CD8-positive, alpha-beta memory T cell (primary cell): Measurements from ENCODE around the gene ANO6. TPM values are rescaled to one million over a fixed set of nuclear protein-coding genes. Genes with fewer than 3 reads are reported as not detected.

Experiments
- CTCF ChIA-PET: fragments of 350-600 bp; sonication (Branson Sonifier 250); formaldehyde crosslinking; loops from one replicate; lab custom pipeline; 2021; ENCODE audit warnings: antibody characterized with exemption; lab: Charles Lee
- POLR2A ChIA-PET: fragments of 350-600 bp; sonication (Branson Sonifier 250); formaldehyde crosslinking; loops from one replicate; lab custom pipeline; 2021; ENCODE audit warnings: antibody characterized with exemption; lab: Charles Lee
- DNase-seq, 5 donors: peaks; one replicate each; pipeline versions ENCODE4 v3.0.0 to v3.0.0-alpha.2; 2020 to 2022; ENCODE audit warnings: mixed read lengths in 1 of 5
- H3K27ac ChIP-seq: one replicate; pipeline ENCODE4 v1.7.0; 2013; ENCODE audit warnings: low read depth, mild to moderate bottlenecking, low read length, moderate library complexity
- H3K27me3 ChIP-seq: 2 replicates; pipeline ENCODE4 v1.7.0; 2013; ENCODE audit warnings: low read length, mild to moderate bottlenecking; ENCODE audit not compliant: insufficient read depth, poor library complexity, severe bottlenecking
- H3K36me3 ChIP-seq: 2 replicates; pipeline ENCODE4 v1.7.0; 2013; ENCODE audit warnings: mild to moderate bottlenecking, low read length, moderate library complexity; ENCODE audit not compliant: insufficient read depth
- H3K4me1 ChIP-seq: 2 replicates; pipeline ENCODE4 v1.7.0; 2013; ENCODE audit warnings: mild to moderate bottlenecking, low read length, moderate library complexity; ENCODE audit not compliant: insufficient read depth
- H3K4me3 ChIP-seq: 2 replicates; pipeline ENCODE4 v1.7.0; 2013; ENCODE audit warnings: mild to moderate bottlenecking, low read length
- H3K9me3 ChIP-seq: 2 replicates; pipeline ENCODE4 v1.7.0; 2013; ENCODE audit warnings: mild to moderate bottlenecking, low read length
- H3K27ac Mint-ChIP-seq, 8 donors: one replicate each; pipeline ENCODE4 v1.8.0; 2020 to 2021; ENCODE audit warnings: mixed read lengths in 8 of 8, mild to moderate bottlenecking in 6 of 8, inconsistent platforms in 3 of 8, moderate library complexity in 3 of 8
- H3K27me3 Mint-ChIP-seq, 2 donors: one replicate each; pipeline ENCODE4 v1.8.0; 2020 to 2021; ENCODE audit warnings: mixed read lengths in 2 of 2, mild to moderate bottlenecking in 1 of 2, moderate library complexity in 1 of 2
- H3K36me3 Mint-ChIP-seq, 3 donors: one replicate each; pipeline ENCODE4 v1.8.0; 2020 to 2021; ENCODE audit warnings: mixed read lengths in 3 of 3, inconsistent platforms in 1 of 3, mild to moderate bottlenecking in 1 of 3
- H3K4me1 Mint-ChIP-seq, 3 donors: one replicate each; pipeline ENCODE4 v1.8.0; 2020 to 2021; ENCODE audit warnings: mixed read lengths in 3 of 3, inconsistent platforms in 1 of 3, mild to moderate bottlenecking in 1 of 3
- H3K4me3 Mint-ChIP-seq, 7 donors: one replicate each; pipeline ENCODE4 v1.8.0; 2020 to 2021; ENCODE audit warnings: mixed read lengths in 7 of 7, mild to moderate bottlenecking in 6 of 7, moderate library complexity in 4 of 7, inconsistent platforms in 2 of 7
- H3K9me3 Mint-ChIP-seq, 5 donors: one replicate each; pipeline ENCODE4 v1.8.0; 2020 to 2022; ENCODE audit warnings: mixed read lengths in 5 of 5, mild to moderate bottlenecking in 3 of 5, moderate library complexity in 2 of 5, inconsistent platforms in 1 of 5
- polyA plus RNA-seq: library from polyadenylated mRNA; unstranded; fragments of 300-500 nt; fragmentation: Illumina TruSeq; gene quantifications from one replicate; pipeline ENCODE4 v1.2.3, GENCODE V29; 2021
- total RNA-seq, 2 experiments: library from RNA; stranded (reverse); gene quantifications; one replicate each; pipeline ENCODE4 v1.2.3, GENCODE V29; 2021

ANO6 gene
- total and polyA plus RNA-seq, 3 experiments from 2014 or later = 19.7 to 26.1 (median 20.0) TPM

- ChIA-PET POLR2A (no interaction called here), CTCF (no interaction called here)
- no peaks in the 10 kb centered on the region for H3K9me3 Mint-ChIP-seq
- peaks cover 8 to 67% (median 31%) of the 10 kb centered on the region in 3 donors for H3K36me3 Mint-ChIP-seq
- no peaks in the 10 kb centered on the region for H3K4me1 ChIP-seq
- H3K27ac ChIP-seq = no peak overlapping the region
- no peak overlapping the region for H3K4me3 ChIP-seq
- H3K27ac Mint-ChIP-seq = no peak overlapping the region
- H3K4me1 Mint-ChIP-seq = no peaks in the 10 kb centered on the region
- no peaks in the 10 kb centered on the region for H3K36me3 ChIP-seq
- H3K9me3 ChIP-seq = no peaks in the 10 kb centered on the region
- no peak for DNase-seq
- H3K4me3 Mint-ChIP-seq = no peak overlapping the region
- H3K27me3 Mint-ChIP-seq = no peaks in the 10 kb centered on the region
- H3K27me3 ChIP-seq = no peaks in the 10 kb centered on the region
Observed at GRCh38 chr12:45418520-45418919, 202.6 kb downstream of the ANO6 start.

DNA sequence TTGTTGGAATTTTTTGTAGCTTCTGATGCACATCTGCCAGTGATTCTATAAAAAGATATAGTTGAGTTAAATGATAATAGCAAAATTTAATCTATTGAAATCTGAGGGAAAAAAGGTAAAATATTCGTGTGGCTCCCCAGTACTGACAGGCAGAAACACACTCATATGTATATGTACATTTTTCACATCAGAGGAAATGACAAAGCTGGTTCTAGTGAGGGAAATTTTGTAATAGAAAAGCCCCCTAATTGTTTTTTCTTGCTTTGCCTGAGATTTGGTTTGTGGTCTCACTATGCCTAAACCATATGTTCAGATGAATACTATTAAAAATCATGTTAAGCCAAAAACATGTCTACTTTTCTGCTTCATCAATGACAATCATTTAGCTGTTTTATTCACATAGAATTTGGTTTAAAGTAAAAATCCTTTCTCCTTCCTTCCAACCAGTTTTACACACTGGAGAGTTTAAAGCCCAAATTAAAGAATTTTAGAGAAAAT lies 203.5 kb downstream of the ANO6 start:
- CTCF ChIA-PET = interaction anchor here (1.3 kb wide), 1 partner anchor 10 kb away, joined by 3 read pairs; no protein-coding TSS in a partner anchor
- Histone ChIP-seq H3K36me3 (no peaks in the 10 kb centered on the region), H3K27me3 (no peaks in the 10 kb centered on the region), H3K9me3 (no peaks in the 10 kb centered on the region), H3K4me3 (no peak overlapping the region), H3K4me1 (no peaks in the 10 kb centered on the region), H3K27ac (no peak overlapping the region)
- POLR2A ChIA-PET = no interaction called here
- Mint-ChIP-seq H3K4me3 (no peak overlapping the region), H3K27ac (no peak overlapping the region), H3K9me3 (no peaks in the 10 kb centered on the region), H3K27me3 (no peaks in the 10 kb centered on the region), H3K36me3 (peaks cover 14 to 72% (median 33%) of the 10 kb centered on the region in 3 donors), H3K4me1 (no peaks in the 10 kb centered on the region)
- no peak for DNase-seq

- Mint-ChIP-seq H3K4me3 (no peak overlapping the region), H3K9me3 (no peaks in the 10 kb centered on the region), H3K36me3 (peaks cover 20 to 78% (median 35%) of the 10 kb centered on the region in 3 donors), H3K4me1 (no peaks in the 10 kb centered on the region), H3K27ac (no peak overlapping the region), H3K27me3 (no peaks in the 10 kb centered on the region)
- Histone ChIP-seq H3K27ac (no peak overlapping the region), H3K9me3 (no peaks in the 10 kb centered on the region), H3K4me1 (no peaks in the 10 kb centered on the region), H3K4me3 (no peak overlapping the region), H3K27me3 (no peaks in the 10 kb centered on the region), H3K36me3 (peaks cover 5% of the 10 kb centered on the region)
- no peak for DNase-seq
- ChIA-PET POLR2A (no interaction called here), CTCF (no interaction called here)
Observed at GRCh38 chr12:45421736-45422135, 205.8 kb downstream of the ANO6 start.

GRCh38 chr12:45423931-45424330 lies 208.0 kb downstream of the ANO6 start:
- H3K4me3 Mint-ChIP-seq = no peak overlapping the region
- Histone ChIP-seq H3K4me1 (no peaks in the 10 kb centered on the region), H3K36me3 (peaks cover 5% of the 10 kb centered on the region), H3K4me3 (no peak overlapping the region), H3K9me3 (no peaks in the 10 kb centered on the region), H3K27me3 (no peaks in the 10 kb centered on the region), H3K27ac (no peak overlapping the region)
- peaks cover 29 to 77% (median 42%) of the 10 kb centered on the region in 3 donors for H3K36me3 Mint-ChIP-seq
- H3K4me1 Mint-ChIP-seq = no peaks in the 10 kb centered on the region
- POLR2A ChIA-PET = no interaction called here
- no peaks in the 10 kb centered on the region for H3K9me3 Mint-ChIP-seq
- CTCF ChIA-PET = no interaction called here
- no peaks in the 10 kb centered on the region for H3K27me3 Mint-ChIP-seq
- DNase-seq = no peak
- H3K27ac Mint-ChIP-seq = no peak overlapping the region

- ChIA-PET CTCF (no interaction called here), POLR2A (no interaction called here)
- no peak overlapping the region for H3K4me3 ChIP-seq
- Mint-ChIP-seq H3K27ac (peak overlapping the region in 2 of 8 donors; percentile 12 to 15), H3K4me3 (no peak overlapping the region), H3K27me3 (no peaks in the 10 kb centered on the region), H3K9me3 (no peaks in the 10 kb centered on the region), H3K4me1 (no peaks in the 10 kb centered on the region), H3K36me3 (peaks cover 33 to 84% (median 48%) of the 10 kb centered on the region in 3 donors)
- H3K27ac ChIP-seq = no peak overlapping the region
- no peaks in the 10 kb centered on the region for H3K27me3 ChIP-seq
- no peaks in the 10 kb centered on the region for H3K9me3 ChIP-seq
- no peaks in the 10 kb centered on the region for H3K4me1 ChIP-seq
- no peak for DNase-seq
- H3K36me3 ChIP-seq = peaks cover 5% of the 10 kb centered on the region
Observed at GRCh38 chr12:45425426-45425825, 209.5 kb downstream of the ANO6 start.

DNA sequence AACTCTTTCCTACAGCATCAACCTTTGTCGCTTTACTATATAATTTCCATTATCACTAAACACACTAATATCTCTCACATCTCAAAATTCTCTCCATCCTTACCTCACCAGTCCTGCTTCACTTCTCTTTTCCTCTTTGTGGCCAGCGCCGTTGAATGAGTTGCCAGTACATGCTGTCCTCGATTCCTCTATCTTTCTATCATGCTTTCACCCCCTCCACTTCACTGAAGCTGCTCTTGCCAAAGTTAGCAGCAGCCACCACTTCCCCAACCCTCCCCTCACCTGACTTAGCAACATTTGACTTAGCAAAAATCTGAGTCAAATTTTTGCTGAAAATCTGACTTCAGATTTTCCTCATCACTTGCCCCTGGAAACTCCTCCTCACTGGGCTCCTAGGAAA lies 210.4 kb downstream of the ANO6 start:
- Histone ChIP-seq H3K27me3 (no peaks in the 10 kb centered on the region), H3K9me3 (no peaks in the 10 kb centered on the region), H3K27ac (no peak overlapping the region), H3K4me3 (no peak overlapping the region), H3K4me1 (no peaks in the 10 kb centered on the region), H3K36me3 (peaks cover 5% of the 10 kb centered on the region)
- Mint-ChIP-seq H3K36me3 (peaks cover 33 to 86% (median 49%) of the 10 kb centered on the region in 3 donors), H3K27ac (no peak overlapping the region), H3K4me3 (peak overlapping the region in 1 of 7 donors; percentile 32), H3K4me1 (no peaks in the 10 kb centered on the region), H3K9me3 (no peaks in the 10 kb centered on the region), H3K27me3 (no peaks in the 10 kb centered on the region)
- no peak for DNase-seq
- CTCF ChIA-PET = no interaction called here
- POLR2A ChIA-PET = no interaction called here

GRCh38 chr12:45427042-45427441 lies 211.1 kb downstream of the ANO6 start:
- Mint-ChIP-seq H3K4me3 (no peak overlapping the region), H3K9me3 (no peaks in the 10 kb centered on the region), H3K4me1 (no peaks in the 10 kb centered on the region), H3K36me3 (peaks cover 33 to 79% (median 46%) of the 10 kb centered on the region in 3 donors), H3K27ac (peak overlapping the region in 3 of 8 donors; percentile 18 to 38 (median 19)), H3K27me3 (no peaks in the 10 kb centered on the region)
- DNase-seq = no peak
- Histone ChIP-seq H3K27ac (no peak overlapping the region), H3K4me3 (no peak overlapping the region), H3K36me3 (peaks cover 5% of the 10 kb centered on the region), H3K27me3 (no peaks in the 10 kb centered on the region), H3K9me3 (no peaks in the 10 kb centered on the region), H3K4me1 (no peaks in the 10 kb centered on the region)
- ChIA-PET CTCF (interaction anchor here (0.7 kb wide), 1 partner anchor 113 kb away, joined by 3 read pairs; no protein-coding TSS in a partner anchor), POLR2A (no interaction called here)

- H3K27ac Mint-ChIP-seq = no peak overlapping the region
- H3K4me3 ChIP-seq = no peak overlapping the region
- no peak for DNase-seq
- CTCF ChIA-PET = no interaction called here
- peaks cover 5% of the 10 kb centered on the region for H3K36me3 ChIP-seq
- H3K27me3 ChIP-seq = no peaks in the 10 kb centered on the region
- POLR2A ChIA-PET = no interaction called here
- no peak overlapping the region for H3K27ac ChIP-seq
- no peaks in the 10 kb centered on the region for H3K9me3 ChIP-seq
- H3K4me3 Mint-ChIP-seq = no peak overlapping the region
- no peaks in the 10 kb centered on the region for H3K27me3 Mint-ChIP-seq
- no peaks in the 10 kb centered on the region for H3K9me3 Mint-ChIP-seq
- no peaks in the 10 kb centered on the region for H3K4me1 ChIP-seq
- H3K36me3 Mint-ChIP-seq = peaks cover 20 to 55% (median 36%) of the 10 kb centered on the region in 3 donors
- H3K4me1 Mint-ChIP-seq = no peaks in the 10 kb centered on the region
Observed at GRCh38 chr12:45429831-45430230, 213.9 kb downstream of the ANO6 start.
